Left ventricle myocardium inferior (tissue), 1 donor: ENCODE results near the gene MECR. TPM values are rescaled to one million over a fixed set of nuclear protein-coding genes. Genes with fewer than 3 reads are reported as not detected.

Experiments used
- DNase-seq: peaks from one replicate; pipeline ENCODE4 v3.0.0-alpha.2; 2020
- H3K27ac ChIP-seq: fragments of 200-600 bp; replicated peaks from 2 replicates; pipeline ENCODE4 v1.8.0; 2021
- H3K27me3 ChIP-seq: fragments of 200-600 bp; 2 replicates; pipeline ENCODE4 v1.8.0; 2021; ENCODE audit warnings: low read depth
- H3K36me3 ChIP-seq: fragments of 200-600 bp; 2 replicates; pipeline ENCODE4 v1.8.0; 2021
- H3K4me1 ChIP-seq: fragments of 200-600 bp; 2 replicates; pipeline ENCODE4 v1.8.0; 2021
- H3K4me3 ChIP-seq: fragments of 200-600 bp; 2 replicates; pipeline ENCODE4 v1.8.0; 2021; ENCODE audit warnings: mild to moderate bottlenecking, moderate library complexity
- H3K9me3 ChIP-seq: fragments of 200-600 bp; replicated peaks from 2 replicates; pipeline ENCODE4 v1.8.0; 2021
- intact Hi-C: fragments of 100-400 bp; cut with micrococcal nuclease; formaldehyde crosslinking; loops from one replicate; pipeline ENCODE4 v1.11.0; 2022
- total RNA-seq: library from RNA; stranded (reverse); fragmentation: NEBNext Ultra II Directional; extraction: Animal tissue kit (Norgen Biotek cat#: 25700); gene quantifications from one replicate; pipeline ENCODE4 v1.2.1, GENCODE V29; 2021
- TF ChIP-seq, protein P1 (sequence below): fragments of 200-600 bp; IDR thresholded peaks from 2 replicates; pipeline ENCODE4 v1.8.0; 2021; ENCODE audit warnings: antibody characterized with exemption, mild to moderate bottlenecking, borderline replicate concordance
- donor health status: DM: no; HTN: yes; CAD: no; lungs with severe emphysema.

The MECR gene
- total RNA-seq, 1 donor from 2014 or later = 30.8 TPM

DNA sequence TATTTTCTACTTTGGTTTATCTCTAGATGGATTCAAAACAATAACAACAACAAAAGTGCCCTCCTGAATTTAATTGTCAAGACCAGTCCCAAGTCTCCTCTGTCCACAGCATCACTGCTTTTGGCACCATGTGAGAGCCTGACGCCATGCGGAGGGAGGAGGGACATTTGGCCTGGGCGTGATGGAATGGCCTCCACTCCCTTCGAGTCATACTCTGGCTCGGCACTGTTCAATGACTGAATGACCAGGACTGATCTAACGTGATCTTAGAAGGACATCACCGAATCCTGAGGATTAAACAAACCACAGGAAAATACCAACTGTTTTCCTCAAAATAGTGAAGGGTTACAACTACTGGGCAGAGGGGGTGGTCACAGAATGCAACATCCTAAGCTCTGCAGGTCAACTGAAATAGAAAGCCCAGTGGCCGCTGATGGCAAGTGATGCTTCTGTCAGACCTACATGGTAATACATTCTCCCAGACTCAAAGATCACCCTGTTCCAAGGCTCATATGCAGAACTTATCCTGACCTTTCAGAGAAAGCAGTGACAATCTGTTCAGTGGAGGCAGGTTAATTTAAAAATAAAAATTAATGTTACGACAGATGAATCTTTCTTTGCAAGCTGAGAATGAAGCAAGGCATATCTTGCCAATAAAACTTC lies 68.1 kb downstream of the MECR start:
- peak; percentile 35 for DNase-seq
- Histone ChIP-seq H3K27ac (no peak overlapping the region), H3K9me3 (no peaks in the 10 kb centered on the region), H3K4me3 (no peak overlapping the region), H3K27me3 (no peaks in the 10 kb centered on the region), H3K36me3 (peaks cover 60% of the 10 kb centered on the region), H3K4me1 (peaks cover 74% of the 10 kb centered on the region)
- TF ChIP-seq, protein P1, sequence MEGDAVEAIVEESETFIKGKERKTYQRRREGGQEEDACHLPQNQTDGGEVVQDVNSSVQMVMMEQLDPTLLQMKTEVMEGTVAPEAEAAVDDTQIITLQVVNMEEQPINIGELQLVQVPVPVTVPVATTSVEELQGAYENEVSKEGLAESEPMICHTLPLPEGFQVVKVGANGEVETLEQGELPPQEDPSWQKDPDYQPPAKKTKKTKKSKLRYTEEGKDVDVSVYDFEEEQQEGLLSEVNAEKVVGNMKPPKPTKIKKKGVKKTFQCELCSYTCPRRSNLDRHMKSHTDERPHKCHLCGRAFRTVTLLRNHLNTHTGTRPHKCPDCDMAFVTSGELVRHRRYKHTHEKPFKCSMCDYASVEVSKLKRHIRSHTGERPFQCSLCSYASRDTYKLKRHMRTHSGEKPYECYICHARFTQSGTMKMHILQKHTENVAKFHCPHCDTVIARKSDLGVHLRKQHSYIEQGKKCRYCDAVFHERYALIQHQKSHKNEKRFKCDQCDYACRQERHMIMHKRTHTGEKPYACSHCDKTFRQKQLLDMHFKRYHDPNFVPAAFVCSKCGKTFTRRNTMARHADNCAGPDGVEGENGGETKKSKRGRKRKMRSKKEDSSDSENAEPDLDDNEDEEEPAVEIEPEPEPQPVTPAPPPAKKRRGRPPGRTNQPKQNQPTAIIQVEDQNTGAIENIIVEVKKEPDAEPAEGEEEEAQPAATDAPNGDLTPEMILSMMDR = no peak
- intact Hi-C loops = no loop called here

DNA sequence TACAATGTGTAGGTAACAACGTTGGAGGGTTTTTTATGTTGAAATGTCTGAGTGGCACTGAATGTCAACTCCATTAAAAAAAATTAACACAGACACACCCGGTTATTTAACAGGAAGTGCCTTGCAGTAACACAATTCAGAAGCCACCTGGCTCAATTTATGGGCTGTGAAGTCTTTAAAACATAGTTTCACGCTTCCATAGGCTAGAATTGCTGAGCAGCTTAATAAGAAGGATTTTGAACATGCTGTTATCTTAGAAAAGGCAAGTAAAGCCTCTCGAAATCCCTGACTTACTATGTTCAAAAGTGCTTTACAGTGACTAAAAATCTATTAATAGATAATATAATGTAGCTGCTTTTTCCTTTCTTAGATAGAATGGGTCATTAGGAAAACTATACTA lies 68.7 kb downstream of the MECR start:
- DNase-seq = no peak
- TF ChIP-seq, protein P1 = no peak
- H3K9me3 ChIP-seq = no peaks in the 10 kb centered on the region
- H3K36me3 ChIP-seq = peaks cover 59% of the 10 kb centered on the region
- no peaks in the 10 kb centered on the region for H3K27me3 ChIP-seq
- intact Hi-C loops = no loop called here
- H3K27ac ChIP-seq = no peak overlapping the region
- no peak overlapping the region for H3K4me3 ChIP-seq
- peaks cover 77% of the 10 kb centered on the region for H3K4me1 ChIP-seq

DNA sequence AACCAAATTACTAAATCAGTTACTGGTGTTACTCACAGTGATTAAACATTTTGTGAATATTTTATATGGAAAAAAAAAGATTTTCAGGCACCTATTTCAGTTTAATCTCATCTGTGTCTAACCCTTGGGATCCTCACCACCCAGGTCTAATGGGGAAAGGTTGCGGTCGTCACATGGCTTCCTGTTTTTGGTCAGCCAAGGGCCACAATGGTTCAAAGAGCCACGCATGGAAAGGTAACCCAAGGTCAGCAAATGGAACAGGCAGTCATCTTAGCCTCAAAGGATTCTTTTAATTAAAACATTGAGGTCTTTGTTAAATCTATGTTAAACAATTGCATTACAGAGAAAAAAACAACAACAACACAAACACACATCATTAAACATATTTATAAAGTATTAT lies 71.0 kb downstream of the MECR start:
- DNase-seq = no peak
- Histone ChIP-seq H3K27ac (no peak overlapping the region), H3K9me3 (no peaks in the 10 kb centered on the region), H3K4me1 (peaks cover 81% of the 10 kb centered on the region), H3K36me3 (peaks cover 51% of the 10 kb centered on the region), H3K27me3 (no peaks in the 10 kb centered on the region), H3K4me3 (no peak overlapping the region)
- intact Hi-C loops = no loop called here
- TF ChIP-seq, protein P1 = no peak

DNA sequence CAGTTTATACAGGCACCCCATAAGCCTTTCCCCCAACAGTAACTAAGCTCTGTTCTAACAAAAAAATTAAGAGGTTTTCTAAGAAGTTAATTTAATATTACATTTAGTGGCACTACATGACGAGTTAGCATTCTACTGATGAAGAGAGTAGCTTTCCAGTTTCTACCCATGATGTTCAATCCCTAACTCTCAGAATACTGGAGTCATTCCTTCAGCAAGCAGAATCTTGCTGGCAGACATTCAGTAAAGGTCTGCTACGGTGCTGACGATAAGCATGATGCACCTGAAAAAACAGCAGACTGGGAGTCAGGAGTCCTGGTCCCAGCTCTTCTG lies 73.5 kb downstream of the MECR start:
- Histone ChIP-seq H3K9me3 (no peaks in the 10 kb centered on the region), H3K4me1 (peaks cover 59% of the 10 kb centered on the region), H3K36me3 (peaks cover 76% of the 10 kb centered on the region), H3K27me3 (no peaks in the 10 kb centered on the region), H3K4me3 (no peak overlapping the region), H3K27ac (peak overlapping the region; percentile 72)
- intact Hi-C loops = no loop called here
- TF ChIP-seq, protein P1 = no peak
- DNase-seq = no peak

DNA sequence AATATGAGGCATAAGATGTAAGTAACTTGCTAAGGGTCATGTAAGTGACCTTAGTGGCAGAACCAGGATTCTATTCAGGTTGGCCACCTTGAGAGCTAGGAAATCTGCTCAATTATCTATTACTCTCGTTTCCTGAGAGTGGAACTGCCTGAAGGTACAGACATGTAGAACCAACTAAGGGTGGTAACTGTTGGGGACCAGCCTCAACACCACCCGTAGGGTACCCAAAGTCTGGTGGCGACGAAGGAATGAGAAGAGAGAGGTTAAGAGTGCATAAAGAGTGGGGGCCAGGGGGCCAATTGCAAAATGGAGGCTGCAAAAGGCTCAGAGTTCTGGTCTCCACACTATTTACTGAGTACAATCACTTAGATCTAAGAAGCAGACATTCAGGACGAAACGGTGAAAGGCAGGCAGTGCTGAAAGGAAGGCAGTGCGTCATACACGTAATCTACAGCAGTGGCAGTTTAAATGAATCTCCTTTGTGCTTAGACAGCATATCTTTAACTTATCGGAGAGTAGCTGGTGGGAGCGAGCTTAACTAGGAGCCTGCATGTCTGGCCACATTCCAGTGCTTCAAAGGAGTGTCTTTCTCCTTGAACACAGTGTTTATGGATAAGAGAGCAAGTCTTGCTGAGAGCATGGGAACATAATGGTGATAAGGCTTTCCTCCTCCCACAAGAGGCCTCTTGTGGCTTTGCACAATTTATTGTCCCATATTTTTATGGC lies 74.0 kb downstream of the MECR start:
- intact Hi-C loops = no loop called here

More for the DNA sequence above, 74.0 kb downstream of the MECR start:
- H3K36me3 ChIP-seq = peaks cover 81% of the 10 kb centered on the region
- TF ChIP-seq, protein P1 = no peak
- no peaks in the 10 kb centered on the region for H3K9me3 ChIP-seq
- peaks cover 54% of the 10 kb centered on the region for H3K4me1 ChIP-seq
- H3K4me3 ChIP-seq = no peak overlapping the region
- H3K27ac ChIP-seq = peak overlapping the region; percentile 72
- H3K27me3 ChIP-seq = no peaks in the 10 kb centered on the region
- no peak for DNase-seq
